NB4 (cell line): Measurements from ENCODE around the gene NTM.
"Not testable (repeated sequence)": the region's sequence is repeated elsewhere in the genome, so short reads cannot be mapped to it uniquely, and the experiment has no call there.

Experiments used
- MYC ChIP-seq: IDR thresholded peaks from 2 replicates; pipeline ENCODE4 v1.6.1; 2011; ENCODE audit warnings: low read depth, low read length
- POLR2A ChIP-seq: IDR thresholded peaks from 2 replicates; pipeline ENCODE4 v1.6.1; 2011; ENCODE audit warnings: mild to moderate bottlenecking; ENCODE audit not compliant: insufficient read length; ENCODE audit errors: extremely low read depth

DNA sequence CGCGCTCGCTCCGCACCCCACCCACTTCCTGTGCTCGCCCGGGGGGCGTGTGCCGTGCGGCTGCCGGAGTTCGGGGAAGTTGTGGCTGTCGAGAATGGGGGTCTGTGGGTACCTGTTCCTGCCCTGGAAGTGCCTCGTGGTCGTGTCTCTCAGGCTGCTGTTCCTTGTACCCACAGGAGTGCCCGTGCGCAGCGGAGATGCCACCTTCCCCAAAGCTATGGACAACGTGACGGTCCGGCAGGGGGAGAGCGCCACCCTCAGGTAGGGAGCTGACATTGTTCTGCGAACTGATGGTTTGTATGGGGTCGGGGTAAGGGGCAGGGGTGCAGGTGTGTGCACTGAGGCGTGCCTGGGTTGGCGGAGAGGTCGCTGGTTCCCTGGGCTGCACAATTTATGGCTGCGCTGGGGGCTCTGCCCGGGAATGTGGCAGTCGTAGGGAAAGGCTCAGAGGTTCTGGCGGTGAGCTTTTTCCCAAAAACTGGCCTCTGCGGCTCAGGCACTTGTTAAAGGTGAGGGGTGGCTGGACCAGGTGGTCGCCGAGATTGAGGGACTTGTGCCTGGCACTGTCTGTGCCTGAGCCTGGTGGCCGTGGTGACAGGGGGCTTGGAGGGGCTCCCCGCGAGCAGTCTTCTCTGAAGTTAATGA is 541.1 kb downstream of the NTM start:
- TF ChIP-seq POLR2A, MYC: not testable (repeated sequence)
